Neural crest cell (in vitro differentiated cells): ENCODE measurements around the gene GPSM1. TPM values are rescaled to one million over a fixed set of nuclear protein-coding genes. Genes with fewer than 3 reads are reported as not detected.

Experiments
- DNase-seq: peaks from one replicate; pipeline ENCODE4 v3.0.0; 2021; ENCODE audit warnings: low read depth, mixed read lengths, low spot score
- H3K27ac Mint-ChIP-seq: one replicate; pipeline ENCODE4 v1.8.0; 2021; ENCODE audit warnings: mild to moderate bottlenecking, mixed read lengths; ENCODE audit not compliant: unreplicated experiment
- H3K27me3 Mint-ChIP-seq: 2 replicates; pipeline ENCODE4 v1.8.0; 2021; ENCODE audit warnings: low read depth, mild to moderate bottlenecking, mixed read lengths
- H3K36me3 Mint-ChIP-seq: 2 replicates; pipeline ENCODE4 v1.8.0; 2021; ENCODE audit warnings: low read depth, mild to moderate bottlenecking, mixed read lengths
- H3K4me1 Mint-ChIP-seq: 2 replicates; pipeline ENCODE4 v1.8.0; 2021; ENCODE audit warnings: mixed read lengths
- H3K4me3 Mint-ChIP-seq: one replicate; pipeline ENCODE4 v1.8.0; 2021; ENCODE audit warnings: mild to moderate bottlenecking, mixed read lengths
- H3K9me3 Mint-ChIP-seq: 2 replicates; pipeline ENCODE4 v1.8.0; 2021; ENCODE audit warnings: mixed read lengths
- CTCF ChIP-seq: fragments of 200-600 bp; sonication (generic); conservative IDR thresholded peaks from 2 replicates; pipeline ENCODE4 v1.5.0; 2021; ENCODE audit warnings: antibody characterized with exemption, mild to moderate bottlenecking
- total RNA-seq: library from RNA; stranded (reverse); gene quantifications from 2 replicates; pipeline ENCODE4 v1.2.1, GENCODE V29; 2021

The GPSM1 gene
- total RNA-seq, 1 donor from 2014 or later = 56.7 TPM

GRCh38 chr9:136300866-136301265 is 26.5 kb upstream of the GPSM1 start:
- Mint-ChIP-seq H3K27ac (no peak overlapping the region), H3K36me3 (no peaks in the 10 kb centered on the region), H3K4me3 (no peak overlapping the region), H3K27me3 (no peaks in the 10 kb centered on the region), H3K9me3 (no peaks in the 10 kb centered on the region), H3K4me1 (peaks cover under 1% of the 10 kb centered on the region)
- no peak for TF ChIP-seq CTCF
- no peak for DNase-seq

GRCh38 chr9:136302527-136302926 is 24.8 kb upstream of the GPSM1 start:
- Mint-ChIP-seq H3K4me1 (no peaks in the 10 kb centered on the region), H3K9me3 (no peaks in the 10 kb centered on the region), H3K36me3 (no peaks in the 10 kb centered on the region), H3K27ac (no peak overlapping the region), H3K4me3 (no peak overlapping the region), H3K27me3 (no peaks in the 10 kb centered on the region)
- TF ChIP-seq CTCF = no peak
- DNase-seq = no peak

- no peak for TF ChIP-seq CTCF
- no peak overlapping the region for H3K27ac Mint-ChIP-seq
- no peaks in the 10 kb centered on the region for H3K4me1 Mint-ChIP-seq
- no peak overlapping the region for H3K4me3 Mint-ChIP-seq
- DNase-seq = no peak
- H3K27me3 Mint-ChIP-seq = no peaks in the 10 kb centered on the region
- no peaks in the 10 kb centered on the region for H3K36me3 Mint-ChIP-seq
- H3K9me3 Mint-ChIP-seq = no peaks in the 10 kb centered on the region
These were observed 24.1 kb upstream of the GPSM1 start for GRCh38 chr9:136303066-136303824.

GRCh38 chr9:136303825-136304416 is 23.4 kb upstream of the GPSM1 start, which contains the start of gene CCDC187:
Gene CCDC187, minus strand, starts transcription at chr9:136304094. Its CDS starts 264 bp downstream, at chr9:136303830.
- Mint-ChIP-seq H3K4me3 (no peak within 1 kb of the TSS), H3K9me3 (no peaks in the 10 kb centered on the region), H3K27ac (no peak within 1 kb of the TSS), H3K36me3 (no peaks in the 10 kb centered on the region), H3K4me1 (no peaks in the 10 kb centered on the region), H3K27me3 (no peaks in the 10 kb centered on the region)
- DNase-seq = no peak
- TF ChIP-seq CTCF = no peak

GRCh38 chr9:136304456-136304855 is 22.9 kb upstream of the GPSM1 start:
- DNase-seq = no peak

More at GRCh38 chr9:136304456-136304855, 22.9 kb upstream of the GPSM1 start:
- no peaks in the 10 kb centered on the region for H3K36me3 Mint-ChIP-seq
- no peaks in the 10 kb centered on the region for H3K4me1 Mint-ChIP-seq
- no peak overlapping the region for H3K27ac Mint-ChIP-seq
- no peaks in the 10 kb centered on the region for H3K27me3 Mint-ChIP-seq
- no peak for TF ChIP-seq CTCF
- H3K4me3 Mint-ChIP-seq = no peak overlapping the region
- no peaks in the 10 kb centered on the region for H3K9me3 Mint-ChIP-seq
